ENCODE results near the gene PALD1. TPM values are rescaled to one million over a fixed set of nuclear protein-coding genes. Genes with fewer than 3 reads are reported as not detected.

Gene PALD1
- total RNA-seq, 2 donors from 2014 or later = 17.3 to 19.7 TPM

DNA sequence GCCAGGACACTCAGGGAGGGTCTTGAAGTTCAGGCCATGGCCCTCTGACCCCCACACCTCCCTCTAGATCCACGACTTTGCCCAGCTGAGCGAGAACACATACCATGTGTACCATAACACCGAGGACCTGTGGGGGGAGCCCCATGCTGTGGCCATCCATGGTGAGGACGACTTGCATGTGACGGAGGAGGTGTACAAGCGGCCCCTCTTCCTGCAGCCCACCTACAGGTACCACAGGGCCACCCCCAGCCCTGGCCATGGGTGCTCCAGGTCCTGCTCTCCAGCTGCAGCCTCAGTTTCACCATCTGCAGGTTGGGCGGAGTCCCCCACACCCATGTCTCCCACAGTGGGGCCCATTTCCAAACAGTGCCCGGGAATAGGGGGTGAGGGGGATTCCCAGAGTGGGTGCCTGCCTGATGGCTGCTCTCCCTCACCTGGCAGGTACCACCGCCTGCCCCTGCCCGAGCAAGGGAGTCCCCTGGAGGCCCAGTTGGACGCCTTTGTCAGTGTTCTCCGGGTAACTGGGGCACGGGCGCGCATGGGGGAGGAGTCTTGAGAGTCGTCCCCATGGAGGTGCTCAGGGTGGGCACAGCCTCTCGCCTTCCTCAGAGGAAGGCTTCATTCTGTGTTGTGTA is 54.1 kb downstream of the PALD1 start:
- Histone ChIP-seq H3K36me3 (ENCODE audit: control insufficient read depth, insufficient read depth, low read length) (no peaks in the 10 kb centered on the region), H3K4me3 (ENCODE audit: low read length) (no peak overlapping the region), H3K27ac (ENCODE audit: low read depth, low read length) (no peak overlapping the region), H3K9ac (ENCODE audit: extremely low read depth, low read length, poor library complexity, severe bottlenecking) (no peak overlapping the region), H3K27me3 (ENCODE audit: control insufficient read depth, insufficient read depth, low read length, poor library complexity, severe bottlenecking) (no peaks in the 10 kb centered on the region), H3K9me3 (ENCODE audit: control insufficient read depth, low read length) (no peaks in the 10 kb centered on the region), H3K4me1 (ENCODE audit: control insufficient read depth, insufficient read depth, low read length) (no peaks in the 10 kb centered on the region)
- Mint-ChIP-seq H3K4me3 (no peak overlapping the region), H3K27ac (peak overlapping the region; percentile 13), H3K27me3 (ENCODE audit: insufficient read depth) (no peaks in the 10 kb centered on the region), H3K9me3 (no peaks in the 10 kb centered on the region), H3K4me1 (peaks cover 17% of the 10 kb centered on the region), H3K36me3 (ENCODE audit: low read depth) (peaks cover 3% of the 10 kb centered on the region)
- no peak for DNase-seq
- 92 to 95% methylated on average over 8 to 17 of the region's 17 CpGs for WGBS, 2 experiments (ENCODE audit: insufficient coverage in 1 of 2, insufficient read length in 1 of 2)
- TF ChIP-seq CTCF (conservative IDR thresholded peaks at IDR 0.05) = no peak

- peak overlapping the region; percentile 0 for H3K27ac Mint-ChIP-seq
- WGBS, 2 experiments (ENCODE audit: insufficient coverage in 1 of 2, insufficient read length in 1 of 2) = 92 to 96% methylated on average over 3 to 5 of the region's 5 CpGs
- Histone ChIP-seq H3K36me3 (ENCODE audit: control insufficient read depth, insufficient read depth, low read length) (no peaks in the 10 kb centered on the region), H3K9me3 (ENCODE audit: control insufficient read depth, low read length) (no peaks in the 10 kb centered on the region), H3K27ac (ENCODE audit: low read depth, low read length) (no peak overlapping the region), H3K4me3 (ENCODE audit: low read length) (no peak overlapping the region), H3K27me3 (ENCODE audit: control insufficient read depth, insufficient read depth, low read length, poor library complexity, severe bottlenecking) (no peaks in the 10 kb centered on the region), H3K4me1 (ENCODE audit: control insufficient read depth, insufficient read depth, low read length) (no peaks in the 10 kb centered on the region), H3K9ac (ENCODE audit: extremely low read depth, low read length, poor library complexity, severe bottlenecking) (no peak overlapping the region)
- no peaks in the 10 kb centered on the region for H3K27me3 Mint-ChIP-seq (ENCODE audit: insufficient read depth)
- DNase-seq = no peak
- no peak overlapping the region for H3K4me3 Mint-ChIP-seq
- no peaks in the 10 kb centered on the region for H3K9me3 Mint-ChIP-seq
- peaks cover 3% of the 10 kb centered on the region for H3K36me3 Mint-ChIP-seq (ENCODE audit: low read depth)
- TF ChIP-seq CTCF (conservative IDR thresholded peaks at IDR 0.05) = no peak
- H3K4me1 Mint-ChIP-seq = peaks cover 17% of the 10 kb centered on the region
These were observed 54.6 kb downstream of the PALD1 start for GRCh38 chr10:70533189-70533558.

DNA sequence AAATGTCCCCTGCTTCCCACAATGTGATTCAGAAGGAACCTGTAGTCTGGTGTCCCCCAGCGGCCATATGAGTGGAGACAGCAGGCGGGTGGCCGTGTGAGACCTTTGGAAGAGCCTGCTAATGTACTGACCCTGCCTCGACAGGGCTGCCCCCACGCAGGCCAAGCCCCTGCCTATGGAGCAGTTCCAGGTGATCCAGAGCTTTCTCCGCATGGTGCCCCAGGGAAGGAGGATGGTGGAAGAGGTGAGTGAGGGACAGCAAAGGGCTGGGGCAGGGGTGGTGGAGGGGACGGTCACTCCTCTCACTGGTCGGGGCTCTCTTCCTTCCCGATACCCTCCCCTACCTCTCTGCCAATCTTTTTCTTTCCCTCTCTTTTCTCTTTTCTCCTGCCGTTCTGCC is 55.7 kb downstream of the PALD1 start:
- no peak for DNase-seq
- TF ChIP-seq CTCF (conservative IDR thresholded peaks at IDR 0.05) = no peak
- no peaks in the 10 kb centered on the region for H3K9me3 Mint-ChIP-seq
- Histone ChIP-seq H3K36me3 (ENCODE audit: control insufficient read depth, insufficient read depth, low read length) (no peaks in the 10 kb centered on the region), H3K4me3 (ENCODE audit: low read length) (no peak overlapping the region), H3K27me3 (ENCODE audit: control insufficient read depth, insufficient read depth, low read length, poor library complexity, severe bottlenecking) (no peaks in the 10 kb centered on the region), H3K4me1 (ENCODE audit: control insufficient read depth, insufficient read depth, low read length) (no peaks in the 10 kb centered on the region), H3K27ac (ENCODE audit: low read depth, low read length) (no peak overlapping the region), H3K9me3 (ENCODE audit: control insufficient read depth, low read length) (no peaks in the 10 kb centered on the region), H3K9ac (ENCODE audit: extremely low read depth, low read length, poor library complexity, severe bottlenecking) (no peak overlapping the region)
- H3K36me3 Mint-ChIP-seq (ENCODE audit: low read depth) = peaks cover 3% of the 10 kb centered on the region
- no peaks in the 10 kb centered on the region for H3K27me3 Mint-ChIP-seq (ENCODE audit: insufficient read depth)
- H3K4me3 Mint-ChIP-seq = no peak overlapping the region
- WGBS, 2 experiments (ENCODE audit: insufficient coverage in 1 of 2, insufficient read length in 1 of 2) = 88 to 91% methylated on average over 8 to 10 of the region's 10 CpGs
- no peak overlapping the region for H3K27ac Mint-ChIP-seq
- H3K4me1 Mint-ChIP-seq = peaks cover 15% of the 10 kb centered on the region
